Neural crest cell (in vitro differentiated cells): ENCODE data around the gene ANO1. TPM values are rescaled to one million over a fixed set of nuclear protein-coding genes. Genes with fewer than 3 reads are reported as not detected.
"Not testable (repeated sequence)": the region's sequence is repeated elsewhere in the genome, so short reads cannot be mapped to it uniquely, and the experiment has no call there.

Experiments
- DNase-seq: peaks from one replicate; pipeline ENCODE4 v3.0.0; 2021; ENCODE audit warnings: low read depth, mixed read lengths, low spot score
- H3K27ac Mint-ChIP-seq: one replicate; pipeline ENCODE4 v1.8.0; 2021; ENCODE audit warnings: mild to moderate bottlenecking, mixed read lengths; ENCODE audit not compliant: unreplicated experiment
- H3K27me3 Mint-ChIP-seq: 2 replicates; pipeline ENCODE4 v1.8.0; 2021; ENCODE audit warnings: low read depth, mild to moderate bottlenecking, mixed read lengths
- H3K36me3 Mint-ChIP-seq: 2 replicates; pipeline ENCODE4 v1.8.0; 2021; ENCODE audit warnings: low read depth, mild to moderate bottlenecking, mixed read lengths
- H3K4me1 Mint-ChIP-seq: 2 replicates; pipeline ENCODE4 v1.8.0; 2021; ENCODE audit warnings: mixed read lengths
- H3K4me3 Mint-ChIP-seq: one replicate; pipeline ENCODE4 v1.8.0; 2021; ENCODE audit warnings: mild to moderate bottlenecking, mixed read lengths
- H3K9me3 Mint-ChIP-seq: 2 replicates; pipeline ENCODE4 v1.8.0; 2021; ENCODE audit warnings: mixed read lengths
- CTCF ChIP-seq: fragments of 200-600 bp; sonication (generic); conservative IDR thresholded peaks from 2 replicates; pipeline ENCODE4 v1.5.0; 2021; ENCODE audit warnings: antibody characterized with exemption, mild to moderate bottlenecking
- total RNA-seq: library from RNA; stranded (reverse); gene quantifications from 2 replicates; pipeline ENCODE4 v1.2.1, GENCODE V29; 2021

The ANO1 gene
- total RNA-seq, 1 donor from 2014 or later, result not detected

- no peaks in the 10 kb centered on the region for H3K36me3 Mint-ChIP-seq
- H3K4me3 Mint-ChIP-seq, result peak overlapping the region; percentile 3
- no peak for DNase-seq
- H3K4me1 Mint-ChIP-seq, result peaks cover 19% of the 10 kb centered on the region
- no peaks in the 10 kb centered on the region for H3K9me3 Mint-ChIP-seq
- no peak for TF ChIP-seq CTCF
- peaks cover 31% of the 10 kb centered on the region for H3K27me3 Mint-ChIP-seq
- H3K27ac Mint-ChIP-seq, result no peak overlapping the region
These were observed 122.2 kb downstream of the ANO1 start for GRCh38 chr11:70200212-70200844.

DNA sequence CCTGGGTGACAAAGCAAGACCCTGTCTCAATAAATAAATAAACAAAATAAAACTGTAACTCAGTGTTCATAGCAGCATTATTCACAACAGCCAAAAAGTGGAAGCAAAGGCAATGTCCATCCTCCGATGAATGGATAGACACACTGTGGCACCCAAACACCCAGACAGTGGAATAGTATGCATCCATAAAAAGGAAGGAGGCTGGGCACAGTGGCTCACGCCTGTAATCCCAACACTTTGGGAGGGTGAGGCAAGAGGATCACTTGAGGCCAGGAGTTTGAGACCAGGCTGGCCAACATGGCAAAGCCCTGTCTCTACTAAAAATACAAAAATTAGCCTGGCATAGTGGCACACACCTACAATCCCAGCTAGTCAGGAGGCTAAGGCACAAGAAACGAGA lies 122.9 kb downstream of the ANO1 start:
- H3K4me1 Mint-ChIP-seq, result peaks cover 19% of the 10 kb centered on the region
- not testable (repeated sequence) for H3K27ac Mint-ChIP-seq, H3K36me3 Mint-ChIP-seq, DNase-seq, H3K9me3 Mint-ChIP-seq
- peaks cover 30% of the 10 kb centered on the region for H3K27me3 Mint-ChIP-seq
- H3K4me3 Mint-ChIP-seq, result peak overlapping the region; percentile 96

DNA sequence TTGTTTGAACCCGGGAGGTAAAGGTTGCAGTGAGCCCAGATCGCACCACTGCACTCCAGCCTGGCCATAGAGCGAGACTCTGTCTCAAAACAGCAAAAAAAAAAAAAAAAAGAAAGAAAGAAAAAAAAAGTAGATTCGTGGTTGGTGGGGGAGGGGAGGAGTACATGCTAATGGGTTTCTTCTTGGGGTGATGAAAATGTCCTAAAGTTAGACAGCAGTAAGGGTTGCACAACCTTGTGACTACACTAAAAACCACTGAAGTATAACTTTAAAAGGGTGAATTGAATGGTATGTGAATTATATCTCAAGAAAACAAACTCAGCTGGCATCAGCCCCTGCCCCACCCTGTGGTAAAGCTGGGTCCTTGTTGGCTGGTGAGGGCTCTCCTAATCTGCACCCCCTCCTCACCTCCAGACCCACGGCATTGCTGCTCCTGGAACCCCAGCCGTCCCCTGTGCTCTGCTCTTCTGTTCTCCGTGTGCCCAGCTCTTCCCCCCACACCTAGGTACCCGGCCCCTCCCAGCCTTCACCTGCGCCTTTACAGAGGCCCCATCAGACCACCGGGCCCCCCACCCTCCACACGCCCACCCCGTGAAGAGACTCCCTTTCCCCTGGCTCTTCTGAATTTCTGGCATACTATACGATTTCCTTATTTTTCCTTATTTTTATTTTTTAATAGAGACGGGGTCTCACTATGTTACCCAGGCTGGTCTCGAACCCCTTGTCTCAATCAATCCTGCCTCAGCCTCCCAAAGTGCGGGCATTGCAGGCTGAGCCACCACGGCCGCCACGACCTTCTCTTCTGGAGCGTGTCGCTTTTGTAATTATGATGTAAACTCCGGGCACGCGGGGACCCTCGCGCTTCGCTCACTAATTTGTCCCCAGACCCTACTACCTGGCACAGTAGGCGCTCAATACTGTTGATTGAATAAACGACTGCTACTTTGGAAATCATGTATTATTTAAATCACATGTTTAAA lies 124.1 kb downstream of the ANO1 start:
- DNase-seq, result no peak
- Mint-ChIP-seq H3K27me3 (peaks cover 28% of the 10 kb centered on the region), H3K4me3 (peak overlapping the region; percentile 96), H3K36me3 (peaks cover 3% of the 10 kb centered on the region), H3K9me3 (no peaks in the 10 kb centered on the region), H3K27ac (peak overlapping the region; percentile 67), H3K4me1 (peaks cover 19% of the 10 kb centered on the region)
- no peak for TF ChIP-seq CTCF

DNA sequence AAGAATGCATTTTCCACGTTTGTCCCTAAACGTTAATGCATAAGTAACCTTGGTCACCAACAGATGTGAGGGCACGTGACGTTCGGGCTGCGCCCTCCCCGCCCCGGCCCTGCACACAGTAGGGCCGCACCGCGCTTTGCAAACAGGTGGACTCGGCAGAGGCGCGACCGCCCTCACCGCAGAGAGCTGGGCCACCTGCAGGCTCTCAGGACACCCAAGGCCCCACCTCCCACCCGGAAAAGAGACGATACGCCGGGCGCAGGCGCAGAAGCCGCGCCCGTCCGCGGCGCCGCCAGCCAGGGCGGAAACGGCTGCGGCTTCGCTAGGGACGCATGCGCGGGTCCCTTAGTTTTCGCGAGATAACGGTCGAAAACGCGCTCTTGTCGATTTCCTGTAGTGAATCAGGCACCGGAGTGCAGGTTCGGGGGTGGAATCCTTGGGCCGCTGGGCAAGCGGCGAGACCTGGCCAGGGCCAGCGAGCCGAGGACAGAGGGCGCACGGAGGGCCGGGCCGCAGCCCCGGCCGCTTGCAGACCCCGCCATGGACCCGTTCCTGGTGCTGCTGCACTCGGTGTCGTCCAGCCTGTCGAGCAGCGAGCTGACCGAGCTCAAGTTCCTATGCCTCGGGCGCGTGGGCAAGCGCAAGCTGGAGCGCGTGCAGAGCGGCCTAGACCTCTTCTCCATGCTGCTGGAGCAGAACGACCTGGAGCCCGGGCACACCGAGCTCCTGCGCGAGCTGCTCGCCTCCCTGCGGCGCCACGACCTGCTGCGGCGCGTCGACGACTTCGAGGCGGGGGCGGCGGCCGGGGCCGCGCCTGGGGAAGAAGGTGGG lies 125.0 kb downstream of the ANO1 start, which contains the start of gene FADD:
Gene FADD (plus strand): TSS at position 377 of the 831 bp plus-strand sequence. CDS start 164 bp downstream, at position 541.
- Mint-ChIP-seq H3K4me1 (peaks cover 19% of the 10 kb centered on the region), H3K27ac (peak within 1 kb of the TSS; percentile 90), H3K27me3 (peaks cover 28% of the 10 kb centered on the region), H3K36me3 (peaks cover 3% of the 10 kb centered on the region), H3K4me3 (peak within 1 kb of the TSS; percentile 96), H3K9me3 (no peaks in the 10 kb centered on the region)
- no peak for TF ChIP-seq CTCF
- peak; percentile 74 for DNase-seq

DNA sequence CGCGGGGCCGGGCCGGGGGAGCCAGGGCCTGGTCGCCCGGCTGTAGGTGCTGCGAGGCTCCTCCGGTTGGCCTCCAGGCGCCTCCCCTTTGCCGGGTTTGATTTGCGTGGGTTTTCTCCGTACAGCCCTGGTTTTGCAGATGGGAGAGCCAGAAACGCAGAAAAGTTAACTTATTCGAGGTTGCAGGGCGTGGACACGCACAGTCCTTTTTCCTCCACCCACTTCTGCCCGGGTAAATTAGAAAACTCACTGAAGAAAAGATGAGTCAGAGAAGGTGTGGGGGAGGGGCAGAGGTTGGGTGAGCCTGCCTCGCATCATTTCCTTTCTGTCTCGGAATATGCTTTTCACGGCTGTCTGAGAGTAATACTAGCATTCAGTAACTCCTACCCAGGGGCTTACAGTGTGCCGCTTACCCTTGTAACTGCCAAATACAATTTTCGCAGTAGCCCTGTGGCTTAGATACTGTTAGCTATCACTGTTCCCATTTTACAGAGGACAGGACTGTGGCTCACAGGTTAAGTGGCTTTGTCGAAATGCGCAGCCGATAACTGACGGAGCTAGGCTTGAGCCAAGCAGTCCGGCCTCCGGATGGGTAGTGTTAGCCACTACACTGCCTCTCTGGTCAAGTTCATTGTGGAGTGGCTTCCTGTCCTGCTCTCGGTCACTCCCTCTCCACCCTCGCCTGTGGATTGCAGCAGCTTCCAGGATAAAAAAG lies 125.8 kb downstream of the ANO1 start:
- Mint-ChIP-seq H3K27me3 (peaks cover 21% of the 10 kb centered on the region), H3K4me3 (peak overlapping the region; percentile 96), H3K9me3 (no peaks in the 10 kb centered on the region), H3K4me1 (peaks cover 25% of the 10 kb centered on the region), H3K27ac (peak overlapping the region; percentile 90), H3K36me3 (peaks cover 9% of the 10 kb centered on the region)
- peak; percentile 26 for DNase-seq
- TF ChIP-seq CTCF, result no peak
